ENCODE results near the gene LIMS3. TPM values are rescaled to one million over a fixed set of nuclear protein-coding genes. Genes with fewer than 3 reads are reported as not detected.
"Not testable (repeated sequence)": the region's sequence is repeated elsewhere in the genome, so short reads cannot be mapped to it uniquely, and the experiment has no call there.

The LIMS3 gene
- total and polyA plus RNA-seq, 2 of the 8 experiments (the other 6 are each of a cell fraction or from before 2014, with no cell fraction given): 2.7 TPM; not detected in 1

DNA sequence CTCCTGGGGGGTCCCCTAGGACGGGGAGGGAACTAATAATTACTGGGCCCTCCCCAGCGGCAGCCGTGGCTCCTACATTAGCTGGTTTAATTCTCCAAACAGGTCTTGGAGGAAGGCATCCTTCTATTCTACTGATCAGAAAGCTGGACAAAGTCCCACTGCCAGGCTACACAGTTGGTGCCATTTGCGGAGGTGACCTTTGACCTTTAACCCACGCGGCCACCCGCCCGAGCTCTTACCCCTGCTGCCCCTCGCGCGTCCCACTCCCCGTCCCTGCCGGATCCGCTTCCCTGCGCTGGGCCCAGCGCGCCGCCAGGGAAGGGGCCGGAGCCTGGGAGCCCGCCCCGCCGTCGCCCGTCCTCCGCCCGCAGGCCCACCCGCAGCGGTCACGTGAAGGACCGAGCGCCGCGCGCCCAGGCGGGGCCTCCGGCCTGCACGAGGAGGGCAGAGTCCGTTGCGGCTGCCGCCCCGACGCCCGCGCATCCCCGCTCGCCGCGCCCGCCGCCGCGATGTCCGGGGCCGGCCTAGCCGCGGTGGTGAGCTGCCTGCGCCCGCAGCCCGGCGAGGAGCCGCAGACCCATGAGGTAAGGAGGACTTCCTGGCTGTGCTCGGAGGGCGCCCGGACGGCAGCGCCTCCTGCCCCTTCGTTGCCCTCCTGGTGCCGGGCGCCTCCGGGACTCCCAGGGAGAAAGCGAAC, 48.9 kb downstream of the LIMS3 start:
- H2BK5ac ChIP-seq (ENCODE audit: low read depth, low read length); H3K79me2 ChIP-seq (ENCODE audit: control insufficient read depth in 1 of 2, insufficient read depth in 2 of 2, low read length in 2 of 2); CTCF ChIA-PET (ENCODE audit: partially characterized antibody); H2AFZ ChIP-seq (ENCODE audit: low read length); H2BK12ac ChIP-seq (ENCODE audit: low read depth, low read length); H3K4ac ChIP-seq (replicated peaks; ENCODE audit: insufficient read length, low read depth, low read length); H4K20me1 ChIP-seq (replicated peaks in 1 of 2; ENCODE audit: control insufficient read depth in 1 of 2, insufficient read depth in 2 of 2, low read length in 2 of 2); H4K5ac ChIP-seq (ENCODE audit: insufficient read length, low read depth, low read length); H3K18ac ChIP-seq (ENCODE audit: extremely low read depth, low read length); H2BK15ac ChIP-seq (ENCODE audit: low read length); H3K4me1 ChIP-seq (replicated peaks in 1 of 4; ENCODE audit: control insufficient read depth in 3 of 4, insufficient read depth in 4 of 4, low read length in 3 of 4); H4K8ac ChIP-seq (ENCODE audit: extremely low read depth, insufficient read depth, low read length); H3K56ac ChIP-seq (replicated peaks; ENCODE audit: insufficient read length, low read depth, low read length); H3K9ac ChIP-seq (replicated peaks in 1 of 4; ENCODE audit: extremely low read depth in 1 of 4, low read depth in 3 of 4, low read length in 3 of 4); H3K36me3 ChIP-seq (ENCODE audit: control insufficient read depth in 2 of 4, insufficient read depth in 4 of 4, low read length in 3 of 4); H3K9me3 ChIP-seq (ENCODE audit: insufficient read depth in 2 of 2, low read depth in 1 of 2, low read length in 1 of 2); H3K23me2 ChIP-seq (ENCODE audit: low read depth, low read length); H3K27me3 ChIP-seq (replicated peaks in 1 of 4; ENCODE audit: control insufficient read depth in 3 of 4, extremely low read depth in 1 of 4, insufficient read depth in 3 of 4, low read length in 3 of 4); H3K4me2 ChIP-seq (ENCODE audit: insufficient read depth in 1 of 2, low read depth in 2 of 2, low read length in 2 of 2); POLR2A ChIA-PET (ENCODE audit: partially characterized antibody); H2BK20ac ChIP-seq (ENCODE audit: low read length); H3K79me1 ChIP-seq (ENCODE audit: low read depth, low read length); H3K4me3 ChIP-seq (ENCODE audit: extremely low read depth in 1 of 4, insufficient read depth in 2 of 4, low read depth in 3 of 4, low read length in 4 of 4); H2AK5ac ChIP-seq (ENCODE audit: low read depth, low read length); H2BK120ac ChIP-seq (replicated peaks; ENCODE audit: low read depth, low read length); H3K14ac ChIP-seq (ENCODE audit: insufficient read length); H4K91ac ChIP-seq (replicated peaks; ENCODE audit: insufficient read length, low read length); FAIRE-seq; H3K27ac ChIP-seq (ENCODE audit: low read depth, low read length); DNase-seq (ENCODE audit: low read depth in 1 of 2, low spot score in 2 of 2); H3K23ac ChIP-seq (ENCODE audit: insufficient read length): not testable (repeated sequence)
- no CpG with 5 or more reads among the region's 71 CpGs for WGBS, 2 experiments (ENCODE audit: extremely low coverage in 1 of 2, insufficient coverage in 1 of 2, insufficient read length in 1 of 2, insufficient replicate concordance in 2 of 2, low coverage in 1 of 2, low lambda C conversion rate in 2 of 2, missing lambda C conversion rate in 1 of 2)

DNA sequence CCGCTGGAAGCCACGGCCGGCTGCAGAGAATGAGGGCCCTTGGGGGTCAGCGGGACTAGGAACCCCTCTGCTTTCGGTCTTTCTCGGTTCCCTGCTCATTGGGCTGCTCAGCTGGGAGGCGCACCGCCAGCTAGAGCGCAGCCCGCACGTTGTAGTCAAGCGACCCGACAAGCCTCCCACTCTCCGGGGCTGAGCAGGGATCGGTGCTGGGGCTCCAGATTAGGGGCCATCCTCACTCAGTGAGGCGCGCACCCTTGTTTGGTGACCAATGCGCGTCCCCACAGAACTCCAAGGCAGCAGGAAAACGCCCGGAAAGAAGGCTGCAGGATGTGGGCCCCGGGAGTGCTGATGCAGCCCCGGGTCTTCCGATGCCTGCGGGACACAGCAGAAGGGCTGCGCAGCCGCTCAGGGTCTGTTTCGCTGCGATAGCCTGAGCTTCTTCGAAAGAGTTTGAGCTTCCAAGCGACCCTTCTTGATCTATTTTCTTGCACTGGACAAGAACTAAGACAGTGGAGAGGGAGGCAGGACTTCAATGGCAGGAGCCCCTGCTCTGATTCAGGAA, 49.6 kb downstream of the LIMS3 start:
- H3K9ac ChIP-seq (replicated peaks in 1 of 4; ENCODE audit: extremely low read depth in 1 of 4, low read depth in 3 of 4, low read length in 3 of 4); FAIRE-seq; H4K91ac ChIP-seq (replicated peaks; ENCODE audit: insufficient read length, low read length); H2AFZ ChIP-seq (ENCODE audit: low read length); H3K4me3 ChIP-seq (ENCODE audit: extremely low read depth in 1 of 4, insufficient read depth in 2 of 4, low read depth in 3 of 4, low read length in 4 of 4); H4K8ac ChIP-seq (ENCODE audit: extremely low read depth, insufficient read depth, low read length); H3K36me3 ChIP-seq (ENCODE audit: control insufficient read depth in 2 of 4, insufficient read depth in 4 of 4, low read length in 3 of 4); H3K23me2 ChIP-seq (ENCODE audit: low read depth, low read length); H3K4me2 ChIP-seq (ENCODE audit: insufficient read depth in 1 of 2, low read depth in 2 of 2, low read length in 2 of 2); H3K79me2 ChIP-seq (ENCODE audit: control insufficient read depth in 1 of 2, insufficient read depth in 2 of 2, low read length in 2 of 2); H3K9me3 ChIP-seq (ENCODE audit: insufficient read depth in 2 of 2, low read depth in 1 of 2, low read length in 1 of 2); CTCF ChIA-PET (ENCODE audit: partially characterized antibody); H3K56ac ChIP-seq (replicated peaks; ENCODE audit: insufficient read length, low read depth, low read length); H4K20me1 ChIP-seq (replicated peaks in 1 of 2; ENCODE audit: control insufficient read depth in 1 of 2, insufficient read depth in 2 of 2, low read length in 2 of 2); H3K14ac ChIP-seq (ENCODE audit: insufficient read length); H2BK15ac ChIP-seq (ENCODE audit: low read length); H4K5ac ChIP-seq (ENCODE audit: insufficient read length, low read depth, low read length); H3K27ac ChIP-seq (ENCODE audit: low read depth, low read length); H3K79me1 ChIP-seq (ENCODE audit: low read depth, low read length); H2AK5ac ChIP-seq (ENCODE audit: low read depth, low read length); H2BK12ac ChIP-seq (ENCODE audit: low read depth, low read length); H3K23ac ChIP-seq (ENCODE audit: insufficient read length); H2BK20ac ChIP-seq (ENCODE audit: low read length); H3K4ac ChIP-seq (replicated peaks; ENCODE audit: insufficient read length, low read depth, low read length); H3K4me1 ChIP-seq (replicated peaks in 1 of 4; ENCODE audit: control insufficient read depth in 3 of 4, insufficient read depth in 4 of 4, low read length in 3 of 4); POLR2A ChIA-PET (ENCODE audit: partially characterized antibody); H3K18ac ChIP-seq (ENCODE audit: extremely low read depth, low read length); H3K27me3 ChIP-seq (replicated peaks in 1 of 4; ENCODE audit: control insufficient read depth in 3 of 4, extremely low read depth in 1 of 4, insufficient read depth in 3 of 4, low read length in 3 of 4); DNase-seq (ENCODE audit: low read depth in 1 of 2, low spot score in 2 of 2); H2BK120ac ChIP-seq (replicated peaks; ENCODE audit: low read depth, low read length); H2BK5ac ChIP-seq (ENCODE audit: low read depth, low read length): not testable (repeated sequence)
- WGBS, 2 experiments (ENCODE audit: extremely low coverage in 1 of 2, insufficient coverage in 1 of 2, insufficient read length in 1 of 2, insufficient replicate concordance in 2 of 2, low coverage in 1 of 2, low lambda C conversion rate in 2 of 2, missing lambda C conversion rate in 1 of 2): no CpG with 5 or more reads among the region's 31 CpGs

Data from H1 (cell line).